AG04449 (cell line): Measurements from ENCODE around the gene SLC6A12.

Experiments
- CTCF ChIA-PET: fragments of 350-600 bp; formaldehyde crosslinking; extraction: SDS; loops from one replicate; lab custom pipeline; 2021; ENCODE audit warnings: antibody characterized with exemption; lab: Yijun Ruan, JAX
- POLR2A ChIA-PET: fragments of 400-600, 350-600 bp; formaldehyde crosslinking; extraction: SDS; loops from one replicate; lab custom pipeline; 2020; ENCODE audit warnings: antibody characterized with exemption, inconsistent platforms; lab: Yijun Ruan, JAX
- DNase-seq: peaks from one replicate; pipeline ENCODE4 v3.0.0-alpha.2; 2010; ENCODE audit warnings: low read depth, low spot score
- H3K4me3 ChIP-seq: 2 replicates; pipeline ENCODE4 v1.5.1; 2011; ENCODE audit warnings: low read depth, mild to moderate bottlenecking, control low read depth, low read length
- CTCF ChIP-seq: IDR thresholded peaks from one replicate; pipeline ENCODE4 v1.5.1; 2011; ENCODE audit warnings: mild to moderate bottlenecking, moderate library complexity, low read length, control low read depth, inconsistent platforms; ENCODE audit not compliant: insufficient read depth; ENCODE audit errors: missing control alignments

Gene SLC6A12

DNA sequence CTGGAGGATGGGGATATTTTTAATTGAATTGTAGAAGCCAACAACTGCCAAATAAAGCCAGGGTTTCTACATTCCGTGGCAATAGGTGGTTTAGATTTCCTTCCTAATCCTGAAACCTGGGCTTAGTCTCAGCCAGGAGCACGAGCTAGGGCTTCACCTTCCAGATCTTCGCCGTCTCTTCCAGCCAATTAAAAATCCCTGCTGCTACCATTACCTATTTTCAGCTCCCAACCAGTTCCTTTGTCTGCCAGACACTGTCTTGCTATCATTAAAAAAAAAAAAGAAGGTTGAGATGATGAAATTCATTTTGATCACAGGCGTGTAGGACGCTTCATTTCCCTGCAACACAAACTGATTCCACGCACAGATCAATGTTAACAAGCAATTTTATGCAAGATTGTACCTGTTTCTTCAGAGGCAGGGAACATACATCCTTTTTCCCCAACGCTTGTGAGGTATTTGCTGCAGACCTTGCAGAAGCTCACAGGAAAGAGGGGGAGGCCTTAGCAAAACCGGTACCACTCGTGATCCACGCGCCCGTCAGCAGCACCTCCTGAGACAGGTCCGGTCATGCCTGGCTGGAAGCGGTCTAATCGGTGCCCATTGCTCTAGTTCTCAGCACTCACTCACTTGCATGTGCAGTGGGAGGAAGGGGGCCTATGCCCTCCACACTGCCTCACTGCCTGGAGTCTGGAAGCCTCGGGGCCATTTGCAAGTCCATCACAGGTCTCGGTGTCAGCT lies 65.1 kb downstream of the SLC6A12 start:
- no peak overlapping the region for H3K4me3 ChIP-seq
- DNase-seq = no peak
- CTCF ChIA-PET = no interaction called here
- TF ChIP-seq CTCF = no peak
- POLR2A ChIA-PET = no interaction called here

GRCh38 chr12:147242-147641 lies 66.7 kb downstream of the SLC6A12 start:
- ChIA-PET POLR2A (no interaction called here), CTCF (no interaction called here)
- H3K4me3 ChIP-seq = no peak overlapping the region
- no peak for DNase-seq
- TF ChIP-seq CTCF = no peak

DNA sequence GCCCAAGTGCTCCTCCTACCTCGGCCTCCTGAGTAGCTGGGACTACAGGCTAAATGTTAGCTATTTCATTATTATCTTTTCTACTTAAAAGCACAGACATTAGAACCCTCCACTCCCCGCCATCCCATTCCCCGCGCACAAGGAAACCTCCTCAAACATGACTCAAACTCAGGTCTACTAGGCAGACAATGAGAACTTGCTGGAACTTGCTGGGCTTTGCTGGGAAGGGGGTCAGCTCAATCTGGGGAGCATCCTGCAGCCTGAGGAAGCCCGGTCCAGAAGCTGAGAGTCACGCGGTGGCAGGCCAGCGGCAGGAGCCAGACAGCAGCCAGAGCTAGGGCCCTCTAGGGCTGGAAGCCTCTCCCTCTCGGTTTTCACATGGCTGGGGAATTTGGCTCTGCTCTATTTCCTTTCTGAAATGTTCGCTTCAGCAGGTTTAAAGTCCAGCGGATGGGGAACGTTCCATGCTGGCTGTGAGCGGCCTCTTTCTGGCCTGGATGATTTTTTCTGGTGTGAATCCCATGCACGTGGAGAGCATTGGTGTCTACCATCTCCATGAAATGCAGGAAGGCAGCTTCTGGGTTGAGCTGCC lies 68.5 kb downstream of the SLC6A12 start:
- TF ChIP-seq CTCF = no peak
- POLR2A ChIA-PET = no interaction called here
- CTCF ChIA-PET = interaction anchor here (0.9 to 1.6 kb wide), 3 partner anchors 8 to 44 kb away, joined by 3 to 11 read pairs (median 5); no protein-coding TSS in a partner anchor
- no peak for DNase-seq
- H3K4me3 ChIP-seq = no peak overlapping the region

DNA sequence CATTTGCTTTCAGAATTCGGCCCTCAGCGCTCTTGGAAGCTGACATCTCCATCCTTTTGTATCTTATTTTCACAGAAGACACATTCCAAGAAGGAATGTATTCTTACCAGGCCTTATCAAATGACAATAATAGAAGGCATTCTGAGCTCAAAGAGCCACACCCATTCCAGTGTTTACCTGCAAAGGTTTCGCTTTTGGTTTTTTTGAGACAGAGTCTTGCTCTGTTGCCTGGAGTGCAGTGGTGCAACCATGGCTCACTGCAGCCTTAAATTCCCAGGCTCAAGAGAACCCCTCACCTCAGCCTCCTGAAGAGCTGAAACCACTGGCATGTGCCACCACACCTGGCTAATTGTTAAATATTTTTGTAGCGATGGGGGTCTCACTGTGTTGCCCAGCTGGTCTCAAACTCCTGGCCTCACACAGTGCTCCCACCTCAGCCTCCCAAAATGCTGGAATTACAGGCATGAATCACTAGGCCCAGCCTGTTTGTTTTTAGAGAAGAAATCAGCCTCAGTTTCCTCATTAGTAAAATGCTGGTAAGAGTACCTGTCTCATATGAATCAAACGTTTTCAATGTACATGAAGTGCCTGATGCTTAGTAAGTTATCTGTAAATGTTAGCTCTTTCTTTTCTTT lies 69.2 kb downstream of the SLC6A12 start:
- ChIA-PET CTCF (interaction anchor here (1.6 kb wide), 2 partner anchors 8 to 44 kb away, joined by 5 to 11 read pairs; no protein-coding TSS in a partner anchor), POLR2A (no interaction called here)
- TF ChIP-seq CTCF = no peak
- no peak for DNase-seq
- H3K4me3 ChIP-seq = no peak overlapping the region

DNA sequence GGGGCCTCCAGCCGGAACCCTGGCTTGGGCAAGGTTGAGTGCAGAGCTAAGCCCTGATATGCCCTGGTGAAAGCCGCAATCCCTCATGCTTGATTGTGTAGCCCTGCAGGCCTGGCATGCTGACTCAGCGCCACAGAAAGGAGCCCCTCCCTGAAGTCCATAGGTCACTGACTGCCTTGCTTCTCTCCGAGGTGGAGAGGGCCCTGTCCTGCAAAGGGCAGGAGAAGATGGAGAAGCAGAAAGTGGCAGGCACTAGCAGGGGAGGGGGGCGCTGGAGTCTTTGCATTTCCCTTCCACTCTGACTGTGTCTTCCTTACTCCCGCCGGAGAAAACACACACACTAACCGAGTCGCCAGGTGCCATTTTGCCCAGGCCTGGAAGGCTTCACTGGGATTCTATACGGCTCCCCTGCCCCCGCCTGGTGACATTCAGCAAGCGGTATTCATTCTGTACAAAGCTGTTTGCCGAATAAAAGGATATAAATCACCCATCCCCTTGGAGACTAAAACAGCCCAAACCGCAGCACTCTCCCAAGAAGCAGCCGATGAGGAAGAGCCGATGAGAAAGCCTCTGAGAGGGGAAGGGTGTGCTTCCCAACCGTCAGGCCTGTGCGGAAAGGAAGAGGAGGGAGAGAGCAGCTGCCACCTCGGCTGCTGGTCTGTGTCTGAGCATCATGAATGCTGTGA lies 69.8 kb downstream of the SLC6A12 start:
- POLR2A ChIA-PET = no interaction called here
- CTCF ChIA-PET = interaction anchor here (1.6 kb wide), 2 partner anchors 9 to 45 kb away, joined by 5 to 11 read pairs; no protein-coding TSS in a partner anchor
- no peak overlapping the region for H3K4me3 ChIP-seq
- DNase-seq = no peak
- no peak for TF ChIP-seq CTCF

DNA sequence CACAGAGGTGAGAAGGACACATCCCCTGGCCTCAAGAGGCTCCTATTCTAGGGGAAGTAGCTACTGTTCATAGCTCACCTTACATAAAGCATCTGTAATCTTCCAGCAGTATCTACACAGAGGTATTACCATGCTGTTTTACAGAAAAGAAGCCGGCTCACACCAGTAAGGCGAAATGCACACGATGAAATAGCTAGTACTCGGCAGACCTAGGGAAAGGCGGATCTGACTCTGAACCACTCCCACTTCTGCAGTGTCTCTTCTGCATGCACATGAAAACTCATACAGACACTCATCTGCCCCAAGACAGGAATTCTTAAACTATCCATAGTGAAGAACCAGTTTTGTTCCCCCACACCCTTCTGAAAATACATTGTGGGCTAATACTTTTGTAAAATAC lies 73.8 kb downstream of the SLC6A12 start:
- no peak for DNase-seq

More for the DNA sequence above, 73.8 kb downstream of the SLC6A12 start:
- POLR2A ChIA-PET = no interaction called here
- no peak for TF ChIP-seq CTCF
- CTCF ChIA-PET = interaction anchor here (1.4 kb wide), 1 partner anchor 14 kb away, joined by 4 read pairs; no protein-coding TSS in a partner anchor
- no peak overlapping the region for H3K4me3 ChIP-seq
